Stomach (tissue), 9 donors: ENCODE data around the gene ARL4D. TPM values are rescaled to one million over a fixed set of nuclear protein-coding genes. Genes with fewer than 3 reads are reported as not detected.
"Not testable (repeated sequence)": the region's sequence is repeated elsewhere in the genome, so short reads cannot be mapped to it uniquely, and the experiment has no call there.

Source experiments
- DNase-seq, 2 donors: peaks; one replicate each; pipeline versions ENCODE4 v3.0.0 to v3.0.0-alpha.2; 2013 to 2019
- H3K27ac ChIP-seq, 5 donors: fragments of 200-600 bp in 4 of 5; sonication (generic) in 4 of 5; one replicate each; pipeline ENCODE4 v1.5.1; 2013 to 2019; ENCODE audit warnings: mild to moderate bottlenecking in 1 of 5, moderate library complexity in 1 of 5
- H3K27me3 ChIP-seq, 3 donors: fragments of 200-600 bp; sonication (generic); one replicate each; pipeline ENCODE4 v1.5.1; 2017 to 2019; ENCODE audit warnings: mixed run types in 1 of 3
- H3K36me3 ChIP-seq, 4 donors: fragments of 200-600 bp; sonication (generic); 1 replicate in 3 of 4; 2 replicates in 1 of 4; pipeline ENCODE4 v1.5.1; 2016 to 2019
- H3K4me1 ChIP-seq, 4 donors: fragments of 200-600 bp; sonication (generic); one replicate each; pipeline ENCODE4 v1.5.1; 2016 to 2019
- H3K4me3 ChIP-seq, 4 donors: fragments of 200-600 bp; sonication (generic) in 3 of 4; one replicate each; pipeline ENCODE4 v1.5.1; 2016 to 2019; ENCODE audit warnings: mild to moderate bottlenecking in 1 of 4
- H3K9me3 ChIP-seq, 4 donors: fragments of 200-600 bp; sonication (generic); one replicate each; pipeline ENCODE4 v1.5.1; 2016 to 2019
- CTCF ChIP-seq, 7 experiments: fragments of 450-650 bp in 4 of 7; fragments of 200-600 bp in 3 of 7; sonication (generic) in 3 of 7; IDR thresholded peaks; one replicate each; pipeline ENCODE4 v1.5.1; 2016 to 2019; ENCODE audit warnings: antibody characterized with exemption in 7 of 7, control low read depth in 2 of 7, mild to moderate bottlenecking in 1 of 7
- EP300 ChIP-seq: sonication (generic); formaldehyde crosslinking; IDR thresholded peaks from one replicate; pipeline ENCODE4 v1.6.1; 2017; ENCODE audit warnings: antibody characterized with exemption
- POLR2A ChIP-seq, 4 donors: fragments of 450-650 bp; IDR thresholded peaks; one replicate each; pipeline ENCODE4 v1.6.1; 2016; ENCODE audit warnings: antibody characterized with exemption in 4 of 4, control low read depth in 2 of 4, mild to moderate bottlenecking in 1 of 4, moderate library complexity in 1 of 4
- POLR2AphosphoS5 ChIP-seq, 3 donors: sonication (generic); formaldehyde crosslinking; IDR thresholded peaks; one replicate each; pipeline ENCODE4 v1.6.1; 2016; ENCODE audit warnings: antibody characterized with exemption in 3 of 3
- WGBS, 5 donors: extraction: QIAGEN DNeasy Blood & Tissue Kit in 3 of 5; methylation state at CpG; one replicate each; pipeline versions ENCODE4 v1.1.5 to v1.1.7; 2013 to 2018; 5-methylcytosine and 5-hydroxymethylcytosine counted together
- intact Hi-C: fragments of 100-400 bp; cut with DNase I; formaldehyde crosslinking; loops from one replicate; pipeline ENCODE4 v1.15.1; 2023; ENCODE audit warnings: low total_unique reads
- polyA plus RNA-seq, 3 donors: library from polyadenylated mRNA; stranded (reverse); fragments of 200-250 nt; gene quantifications; one replicate each; pipeline ENCODE4 v1.2.3, GENCODE V29; 2013
- total RNA-seq, 5 donors: library from RNA; depleted of rRNA; stranded (reverse); fragments of >200 nt; gene quantifications; one replicate each; pipeline versions ENCODE4 v1.1.0 to v1.2.3, GENCODE V29; 2014 to 2016
- donor health status: healthy with polysubstance abuse.
- donor health status: Bipolar disorder and iron deficiency.
- donor health status: healthy.

The ARL4D gene
- total and polyA plus RNA-seq, 8 donors, result 2.3 to 60.7 (median 9.8) TPM; not detected in 1

DNA sequence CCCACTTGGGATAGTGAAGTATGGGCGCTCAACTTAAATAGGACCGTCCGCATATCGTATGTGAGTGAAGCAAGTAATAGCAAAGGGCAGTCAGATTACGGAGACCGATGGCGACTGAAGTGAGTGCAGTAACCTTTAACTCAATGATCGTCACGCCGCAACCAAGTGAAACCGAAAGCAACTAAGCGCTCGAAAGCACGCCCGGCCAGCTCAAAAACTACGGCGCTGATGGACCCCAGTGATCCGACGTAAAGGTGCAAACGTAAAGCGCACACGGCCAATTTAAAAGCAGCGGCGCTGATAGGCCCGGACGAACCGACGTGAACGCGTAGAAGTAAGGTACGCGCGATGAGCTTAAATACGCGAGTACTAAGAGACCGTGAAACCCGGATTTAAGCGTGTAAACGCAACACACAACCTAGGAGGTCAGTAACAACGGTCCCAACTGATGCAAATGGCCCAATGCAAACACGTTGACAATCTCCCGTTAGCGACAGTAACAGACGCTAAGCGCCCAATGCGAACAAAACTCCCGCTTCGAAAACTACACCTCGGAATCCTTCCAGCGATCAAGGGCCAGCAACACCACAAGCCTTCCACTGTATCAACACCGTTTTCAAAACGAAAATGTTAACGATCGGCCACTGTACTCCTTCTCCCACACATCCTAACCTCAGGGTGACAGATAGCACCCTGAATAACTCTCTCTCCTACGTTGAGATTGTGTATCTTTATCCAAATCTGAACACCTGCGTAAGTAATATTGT, 37.9 kb upstream of the ARL4D start:
- H3K9me3 ChIP-seq, result no peaks in the 10 kb centered on the region
- peak overlapping the region; percentile 88 to 96 (median 92) for H3K27ac ChIP-seq
- no peaks in the 10 kb centered on the region for H3K36me3 ChIP-seq
- intact Hi-C loops, result no loop called here
- H3K4me3 ChIP-seq, result peak overlapping the region; percentile 38 to 58 (median 45)
- no peaks in the 10 kb centered on the region for H3K27me3 ChIP-seq
- WGBS, 5 donors, result 0 to 18% (median 0%) methylated on average over 47 to 56 of the region's 56 CpGs
- H3K4me1 ChIP-seq, result peaks cover 14 to 21% (median 16%) of the 10 kb centered on the region in 4 donors
- peak; percentile 94 to 98 for DNase-seq
- TF ChIP-seq EP300, result peak; percentile 68
- peak; percentile 93 to 100 (median 100) for TF ChIP-seq POLR2AphosphoS5 (IDR thresholded peaks at IDR 0.05)
- TF ChIP-seq POLR2A (IDR thresholded peaks at IDR 0.05), result peak in 3 of 4 donors; percentile 92 to 100 (median 96)
- no peak for TF ChIP-seq CTCF (IDR thresholded peaks at IDR 0.05)

GRCh38 chr17:43363181-43363925, 35.4 kb upstream of the ARL4D start:
- no peak for TF ChIP-seq CTCF (IDR thresholded peaks at IDR 0.05)
- TF ChIP-seq EP300, result no peak
- TF ChIP-seq POLR2AphosphoS5 (IDR thresholded peaks at IDR 0.05), result no peak
- TF ChIP-seq POLR2A (IDR thresholded peaks at IDR 0.05), result no peak
- Histone ChIP-seq H3K4me1 (peaks cover 21 to 32% (median 25%) of the 10 kb centered on the region in 4 donors), H3K9me3 (no peaks in the 10 kb centered on the region), H3K27me3 (no peaks in the 10 kb centered on the region), H3K36me3 (no peaks in the 10 kb centered on the region), H3K4me3 (no peak overlapping the region), H3K27ac (no peak overlapping the region)
- DNase-seq, result no peak
- intact Hi-C loops, result no loop called here
- WGBS, 5 donors, result 91 to 96% (median 95%) methylated on average over 27 of the region's 27 CpGs

GRCh38 chr17:43363926-43364285, 34.9 kb upstream of the ARL4D start:
- DNase-seq, result no peak
- TF ChIP-seq EP300, result no peak
- no peak for TF ChIP-seq CTCF (IDR thresholded peaks at IDR 0.05)
- TF ChIP-seq POLR2AphosphoS5 (IDR thresholded peaks at IDR 0.05), result no peak
- no peak for TF ChIP-seq POLR2A (IDR thresholded peaks at IDR 0.05)
- H3K4me1 ChIP-seq, result peaks cover 23 to 32% (median 25%) of the 10 kb centered on the region in 4 donors
- no peak overlapping the region for H3K27ac ChIP-seq
- no peaks in the 10 kb centered on the region for H3K36me3 ChIP-seq
- intact Hi-C loops, result no loop called here
- no peak overlapping the region for H3K4me3 ChIP-seq
- no peaks in the 10 kb centered on the region for H3K27me3 ChIP-seq
- no peaks in the 10 kb centered on the region for H3K9me3 ChIP-seq
- 85 to 93% (median 92%) methylated on average over 10 of the region's 10 CpGs for WGBS, 5 donors

GRCh38 chr17:43365356-43365755, 33.4 kb upstream of the ARL4D start:
- no peaks in the 10 kb centered on the region for H3K36me3 ChIP-seq
- H3K27ac ChIP-seq, result no peak overlapping the region
- TF ChIP-seq EP300, result no peak
- TF ChIP-seq POLR2A (IDR thresholded peaks at IDR 0.05), result no peak
- no peak for TF ChIP-seq CTCF (IDR thresholded peaks at IDR 0.05)
- no peak for TF ChIP-seq POLR2AphosphoS5 (IDR thresholded peaks at IDR 0.05)
- H3K27me3 ChIP-seq, result no peaks in the 10 kb centered on the region
- H3K4me1 ChIP-seq, result peaks cover 21 to 30% (median 28%) of the 10 kb centered on the region in 4 donors
- no peak overlapping the region for H3K4me3 ChIP-seq
- WGBS, 5 donors, result 82 to 91% (median 85%) methylated on average over 4 of the region's 4 CpGs
- DNase-seq, result no peak
- intact Hi-C loops, result no loop called here
- H3K9me3 ChIP-seq, result no peaks in the 10 kb centered on the region

- H3K4me3 ChIP-seq, intact Hi-C loops, H3K27me3 ChIP-seq, DNase-seq, H3K36me3 ChIP-seq, H3K27ac ChIP-seq, H3K9me3 ChIP-seq: not testable (repeated sequence)
- WGBS, 5 donors, result 84 to 93% (median 88%) methylated on average over 9 of the region's 9 CpGs
- H3K4me1 ChIP-seq, result peaks cover 21 to 35% (median 30%) of the 10 kb centered on the region in 4 donors
These were observed 32.9 kb upstream of the ARL4D start for GRCh38 chr17:43365921-43366320.
